HG02678 (cell line): ENCODE results near the gene SPATA20.

ENCODE experiments used
- ATAC-seq: cut with Tn5 transposase; IDR thresholded peaks from one replicate; pipeline ENCODE4 v1.9.1; 2021; ENCODE audit warnings: mild to moderate bottlenecking, moderate library complexity; ENCODE audit not compliant: unreplicated experiment

SPATA20 gene

GRCh38 chr17:50538549-50539410, 8.2 kb upstream of the SPATA20 start:
- ATAC-seq: no peak

GRCh38 chr17:50539762-50540559, 7.0 kb upstream of the SPATA20 start:
- no peak for ATAC-seq

- ATAC-seq: no peak
Measured at GRCh38 chr17:50540560-50541401, 6.2 kb upstream of the SPATA20 start.

- ATAC-seq: no peak
Measured at GRCh38 chr17:50541402-50541715, 5.6 kb upstream of the SPATA20 start.

- ATAC-seq: peak; percentile 83
Measured at GRCh38 chr17:50541716-50542688, 5.0 kb upstream of the SPATA20 start.

- ATAC-seq: no peak
Measured at GRCh38 chr17:50542795-50543774, 3.9 kb upstream of the SPATA20 start.

GRCh38 chr17:50544516-50544915, 2.5 kb upstream of the SPATA20 start:
- no peak for ATAC-seq

- no peak for ATAC-seq
Measured at GRCh38 chr17:50545311-50545710, 1.7 kb upstream of the SPATA20 start.

- no peak for ATAC-seq
Measured at GRCh38 chr17:50546701-50547034, 306 bp upstream of the SPATA20 start.

- ATAC-seq: no peak
Measured at GRCh38 chr17:50547736-50548083, 736 bp downstream of the SPATA20 start.

GRCh38 chr17:50548831-50549230, 1.9 kb downstream of the SPATA20 start:
- ATAC-seq: no peak

- ATAC-seq: no peak
Measured at GRCh38 chr17:50549256-50549941, 2.4 kb downstream of the SPATA20 start.

GRCh38 chr17:50549969-50550368, 3.0 kb downstream of the SPATA20 start:
- no peak for ATAC-seq

- no peak for ATAC-seq
Measured at GRCh38 chr17:50550661-50551432, 3.9 kb downstream of the SPATA20 start.

GRCh38 chr17:50551433-50551815, 4.5 kb downstream of the SPATA20 start:
- ATAC-seq: no peak

GRCh38 chr17:50551884-50552283, 4.9 kb downstream of the SPATA20 start:
- no peak for ATAC-seq

GRCh38 chr17:50554201-50554600, 7.2 kb downstream of the SPATA20 start:
- ATAC-seq: no peak

GRCh38 chr17:50556803-50557202, 9.8 kb downstream of the SPATA20 start:
- ATAC-seq: no peak
